GM18520 (cell line): ENCODE results near the gene TATDN2.

Experiments used
- ATAC-seq: cut with Tn5 transposase; IDR thresholded peaks from one replicate; pipeline ENCODE4 v1.9.1; 2021; ENCODE audit not compliant: unreplicated experiment

Gene TATDN2

GRCh38 chr3:10234526-10235230 is 13.6 kb upstream of the TATDN2 start:
- no peak for ATAC-seq

- ATAC-seq = no peak
Observed at GRCh38 chr3:10235551-10235950, 12.7 kb upstream of the TATDN2 start.

DNA sequence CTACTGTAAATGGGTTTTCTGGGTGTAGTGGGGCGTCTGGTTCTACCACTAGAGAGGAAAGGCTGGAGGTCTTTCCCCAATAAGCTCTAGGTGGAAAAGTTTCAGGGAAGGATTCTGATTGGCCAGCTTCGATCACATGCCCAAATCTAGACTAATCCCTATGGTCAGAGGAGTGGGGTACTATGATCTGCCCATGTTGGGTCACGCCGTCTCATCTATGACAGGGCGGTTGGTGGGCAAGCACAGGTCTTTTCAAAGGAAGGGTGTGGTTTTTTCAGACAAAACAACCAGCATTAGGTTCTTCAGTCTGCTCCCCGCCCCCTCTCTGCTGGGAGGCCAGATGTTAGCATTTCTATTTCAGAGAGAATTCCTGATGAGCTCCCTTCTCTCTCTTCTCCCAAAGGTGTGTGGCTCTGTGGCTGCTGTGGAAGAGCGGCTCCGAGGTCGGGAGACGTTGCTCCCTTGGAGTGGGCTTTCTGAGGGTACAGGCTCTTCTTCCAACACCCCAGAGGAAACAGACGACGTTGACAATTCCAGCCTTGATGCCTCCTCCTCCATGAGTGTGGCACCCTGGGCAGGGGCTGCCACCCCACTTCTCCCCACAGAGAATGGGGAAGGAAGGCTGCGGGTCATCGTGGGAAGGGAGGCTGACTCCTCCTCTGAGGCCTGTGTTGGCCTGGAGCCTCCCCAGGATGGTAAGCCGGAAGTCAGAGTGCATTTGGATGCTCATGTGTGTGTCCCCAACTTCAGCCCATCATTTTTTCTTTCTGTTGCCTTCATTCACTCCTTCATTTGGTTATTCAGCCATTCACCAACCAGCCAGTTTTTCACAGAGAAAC is 9.7 kb upstream of the TATDN2 start:
- ATAC-seq = no peak

DNA sequence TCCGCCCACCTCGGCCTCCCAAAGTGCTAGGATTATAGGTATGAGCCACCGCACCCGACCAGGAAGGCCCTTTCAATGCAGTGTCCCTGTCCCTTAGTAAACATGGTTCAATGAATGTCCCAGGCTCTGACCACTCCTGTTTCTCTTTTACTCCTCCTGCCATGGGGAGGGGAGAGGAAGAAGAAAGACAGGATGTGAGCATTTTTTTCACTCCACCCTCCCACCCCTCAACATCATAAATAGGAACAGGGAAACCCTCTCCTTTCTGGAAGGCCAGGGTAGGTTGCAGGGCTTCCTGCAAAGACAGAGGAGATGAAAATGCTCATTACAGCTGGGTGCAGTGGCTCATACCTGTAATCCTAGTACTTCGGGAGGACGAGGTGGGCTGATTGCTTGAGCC is 7.5 kb upstream of the TATDN2 start:
- ATAC-seq = no peak

DNA sequence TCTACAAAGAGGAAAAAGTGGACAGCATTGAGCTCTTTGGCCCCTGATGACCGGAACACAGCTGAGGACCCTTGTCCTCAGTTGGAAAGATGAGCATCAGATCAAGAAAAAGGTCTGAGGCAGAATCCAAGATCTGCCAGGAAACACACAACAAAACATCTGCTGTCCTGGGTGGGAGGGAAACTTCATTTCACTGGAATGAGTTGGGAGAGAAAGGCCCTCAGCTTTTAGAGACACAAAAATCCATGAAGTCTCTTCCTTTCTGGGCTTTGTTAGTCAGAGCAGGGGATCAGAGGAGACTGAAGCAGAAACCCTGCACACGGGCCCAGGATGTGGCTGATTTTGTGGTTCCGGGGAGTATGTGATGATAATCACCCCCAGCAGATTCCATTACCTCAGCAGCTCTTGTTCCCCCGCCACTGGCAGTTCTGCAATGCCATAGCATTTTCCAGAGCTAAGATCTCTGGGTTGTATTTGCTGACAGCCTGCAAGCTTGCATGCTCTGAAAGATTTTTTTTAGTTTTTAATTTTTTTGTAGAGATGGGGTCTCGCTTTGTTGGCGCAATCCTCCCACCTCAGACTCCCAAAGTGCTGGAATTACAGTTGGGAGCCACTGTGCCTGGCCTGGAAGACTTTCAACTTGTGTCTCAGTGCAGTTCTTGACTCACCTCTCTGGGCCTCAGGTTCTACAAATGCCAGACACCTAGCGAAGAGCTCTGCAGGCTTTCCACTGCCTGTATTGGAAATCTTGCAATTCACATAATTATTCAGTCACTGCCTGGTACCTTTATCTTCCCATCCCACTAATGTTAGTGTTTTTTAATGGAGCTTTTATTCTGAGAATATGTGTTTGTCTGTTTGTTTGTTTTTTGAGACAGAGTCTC is 5.8 kb upstream of the TATDN2 start:
- no peak for ATAC-seq

DNA sequence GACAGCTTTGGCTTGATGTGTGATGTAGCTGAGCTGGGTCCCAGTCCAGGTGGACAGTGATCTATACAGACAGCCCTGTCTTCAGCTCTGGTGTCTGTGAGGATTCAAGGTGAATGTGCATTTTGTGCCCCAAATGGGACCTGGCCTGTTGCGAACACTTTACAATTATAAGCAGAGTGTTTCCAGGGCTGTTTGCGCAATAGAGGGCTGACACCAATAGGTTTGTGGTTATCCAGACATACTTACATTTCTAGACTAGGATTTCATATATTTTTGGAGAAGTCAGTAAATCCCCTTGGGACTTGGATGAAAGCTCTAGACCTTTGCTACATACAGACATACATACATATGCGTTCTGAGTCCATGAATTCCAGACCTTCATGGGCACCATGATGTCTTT is 4.2 kb upstream of the TATDN2 start:
- no peak for ATAC-seq

DNA sequence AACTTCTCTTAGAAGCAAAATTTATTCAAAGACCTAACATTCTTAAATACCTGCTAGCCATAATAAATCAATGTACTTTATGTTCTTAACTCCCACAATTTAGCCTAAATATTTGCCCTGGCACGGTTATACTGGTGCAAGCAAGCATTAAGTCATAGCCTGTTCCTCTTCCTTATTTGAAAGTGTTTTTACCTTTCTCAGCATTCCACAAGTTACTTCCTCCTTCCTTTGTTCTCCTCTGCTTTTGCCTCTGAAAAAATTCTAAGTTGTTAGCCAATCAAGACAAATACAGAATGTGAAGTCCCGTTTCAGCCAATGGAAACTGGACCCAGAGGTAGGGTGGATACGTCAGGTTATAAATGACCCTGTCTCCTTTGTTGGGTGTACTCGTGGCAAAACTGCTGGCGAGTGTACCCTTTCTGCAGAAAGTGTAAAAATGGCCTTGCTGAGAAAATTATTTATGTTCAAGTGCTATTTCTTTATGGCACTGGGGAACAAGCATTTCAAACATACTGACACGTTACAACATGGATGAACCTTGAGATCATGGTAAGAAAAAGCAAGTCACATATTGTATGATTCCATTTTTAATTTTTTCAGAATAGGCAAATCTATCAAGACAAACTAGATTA is 3.1 kb upstream of the TATDN2 start:
- ATAC-seq = no peak

DNA sequence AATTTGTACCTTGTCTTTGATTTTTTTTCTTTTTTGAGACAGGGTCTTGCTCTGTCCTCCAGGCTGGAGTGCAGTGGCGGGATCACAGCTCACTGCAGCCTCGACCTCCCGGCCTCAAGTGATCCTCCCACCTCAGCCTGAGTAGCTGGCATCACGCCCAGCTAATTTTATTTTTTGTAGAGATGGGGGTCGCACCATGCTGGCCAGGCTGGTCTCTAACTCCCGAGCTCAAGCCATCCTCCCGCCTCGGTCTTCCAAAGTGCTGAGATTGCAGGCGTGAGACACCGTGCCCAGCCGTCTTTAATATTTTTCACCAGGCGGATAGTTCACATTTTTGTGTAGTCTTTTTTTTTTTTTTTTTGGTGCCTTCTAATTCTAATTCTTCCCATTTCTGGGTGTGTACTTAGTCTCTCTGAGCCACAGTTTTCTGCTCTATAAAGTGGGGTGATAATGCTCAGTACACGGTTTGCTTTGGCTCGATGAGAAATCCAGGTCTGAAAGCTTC is 528 bp upstream of the TATDN2 start:
- no peak for ATAC-seq

- no peak for ATAC-seq
Observed at GRCh38 chr3:10248984-10249748, 907 bp downstream of the TATDN2 start.

DNA sequence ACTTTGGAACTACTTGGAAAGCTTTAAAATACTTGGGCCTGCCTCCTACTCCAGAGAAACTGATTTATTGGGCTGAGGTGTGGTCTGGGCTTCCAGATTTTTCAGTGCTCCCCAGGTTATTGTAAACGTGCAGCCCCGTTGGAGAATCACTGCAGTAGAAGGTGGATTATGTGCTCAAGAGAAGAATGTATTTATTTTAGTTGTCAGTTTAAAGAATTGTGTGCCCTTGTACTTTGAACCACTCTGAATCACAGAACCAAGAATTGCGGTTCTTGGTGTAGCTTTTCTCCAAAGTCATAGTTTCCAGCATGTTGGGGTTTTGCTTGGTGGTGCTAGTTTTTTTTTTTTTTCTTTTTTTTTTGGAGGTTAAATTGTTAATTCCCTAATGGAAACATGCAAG is 1.6 kb downstream of the TATDN2 start:
- ATAC-seq = no peak

- ATAC-seq = no peak
Observed at GRCh38 chr3:10251006-10251405, 2.7 kb downstream of the TATDN2 start.

DNA sequence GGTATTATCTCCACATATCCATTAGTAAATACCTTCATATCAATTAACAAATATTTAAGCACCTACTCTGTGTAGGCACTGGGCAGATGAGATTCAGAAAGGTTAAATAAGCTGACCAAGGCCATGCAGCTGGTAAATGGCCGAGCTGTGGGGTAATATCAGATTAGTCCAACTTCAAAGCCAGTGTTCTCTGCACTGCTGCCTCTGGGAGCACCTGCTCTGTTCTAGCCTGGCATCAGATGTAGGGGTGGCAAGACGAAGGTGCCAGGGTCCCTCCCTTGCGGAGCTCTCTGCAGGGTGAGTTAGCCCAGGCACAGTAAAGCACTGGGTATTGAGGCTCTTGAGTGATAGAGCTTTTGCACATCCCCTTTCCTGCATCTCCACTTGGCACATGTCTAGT is 5.5 kb downstream of the TATDN2 start:
- no peak for ATAC-seq

GRCh38 chr3:10255835-10256234 is 7.6 kb downstream of the TATDN2 start:
- no peak for ATAC-seq

DNA sequence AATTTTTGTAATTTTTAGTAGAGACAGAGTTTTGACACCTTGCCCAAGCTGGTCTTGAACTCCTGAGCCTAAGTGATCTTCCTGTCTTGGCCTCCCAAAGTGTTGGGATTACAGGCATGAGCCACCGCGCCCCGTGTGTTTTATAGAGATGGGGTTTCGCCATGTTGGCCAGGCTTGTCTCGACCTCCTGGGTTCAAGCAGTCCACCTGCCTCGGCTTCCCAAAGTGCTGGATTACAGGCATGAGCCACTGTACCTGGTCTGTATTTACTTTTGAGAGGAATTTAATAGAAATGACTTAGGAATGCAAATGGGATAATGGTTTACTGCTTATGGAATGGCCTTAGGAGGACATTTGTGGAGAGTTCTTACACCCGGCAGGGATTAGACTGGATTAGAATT is 10.8 kb downstream of the TATDN2 start:
- no peak for ATAC-seq

DNA sequence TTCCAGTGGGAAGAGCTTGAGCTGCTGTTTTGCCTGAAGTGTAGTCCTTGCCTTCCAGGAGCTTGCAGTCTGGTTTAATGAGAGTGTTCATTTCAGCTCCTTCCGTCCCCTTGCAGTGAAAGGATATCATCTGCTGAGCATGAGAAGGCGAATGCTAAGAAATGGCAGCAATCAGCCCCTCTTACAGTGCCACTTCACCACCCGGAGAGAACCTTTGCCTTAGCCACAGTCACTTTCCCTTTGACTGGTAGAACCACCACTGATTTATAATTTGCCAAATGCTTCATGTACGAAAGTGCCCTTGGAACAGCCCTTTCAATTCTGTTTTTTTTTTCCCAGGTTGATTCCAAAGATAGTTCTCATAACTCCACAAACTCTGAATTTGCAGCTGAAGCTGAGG is 11.5 kb downstream of the TATDN2 start:
- ATAC-seq = no peak

GRCh38 chr3:10260211-10260701 is 12.0 kb downstream of the TATDN2 start:
- no peak for ATAC-seq

GRCh38 chr3:10262027-10262426 is 13.8 kb downstream of the TATDN2 start:
- no peak for ATAC-seq

GRCh38 chr3:10263646-10264363 is 15.5 kb downstream of the TATDN2 start:
- no peak for ATAC-seq

DNA sequence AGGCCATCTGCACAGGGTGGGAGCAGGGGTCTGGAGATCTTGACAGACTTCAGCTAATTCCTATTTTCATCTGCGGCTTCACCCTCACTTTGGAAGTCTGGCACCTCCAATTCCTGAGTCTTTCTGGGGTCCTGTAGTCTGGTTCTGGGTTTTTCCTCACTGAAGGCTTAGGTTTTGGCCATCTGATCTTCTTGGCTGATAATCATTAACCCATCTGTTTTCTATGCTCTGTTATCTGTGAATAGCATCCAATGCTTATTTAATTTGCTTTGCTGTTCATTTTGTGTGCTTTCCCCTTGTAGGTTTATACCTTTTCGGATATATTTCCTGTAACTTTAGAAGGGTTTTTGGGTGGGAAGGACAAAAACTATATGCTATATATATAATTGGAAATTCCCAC is 17.6 kb downstream of the TATDN2 start:
- no peak for ATAC-seq
